Hepatocyte (in vitro differentiated cells): ENCODE data around the gene THSD4. TPM values are rescaled to one million over a fixed set of nuclear protein-coding genes. Genes with fewer than 3 reads are reported as not detected.

ENCODE experiments used
- DNase-seq: peaks from one replicate; pipeline ENCODE4 v3.0.0-alpha.2; 2016; ENCODE audit warnings: low spot score
- H2AFZ ChIP-seq: fragments of 200-600 bp; sonication (generic); 2 replicates; pipeline ENCODE4 v1.6.0; 2016; ENCODE audit warnings: antibody characterized with exemption, mild to moderate bottlenecking
- H3K27ac ChIP-seq: fragments of 200-600 bp; sonication (generic); 2 replicates; pipeline ENCODE4 v1.5.1; 2016; ENCODE audit warnings: mild to moderate bottlenecking
- H3K27me3 ChIP-seq: fragments of 200-600 bp; sonication (generic); 2 replicates; pipeline ENCODE4 v1.6.1; 2016
- H3K36me3 ChIP-seq: fragments of 200-600 bp; sonication (generic); replicated peaks from 2 replicates; pipeline ENCODE4 v1.5.1; 2016; ENCODE audit warnings: low read depth; ENCODE audit not compliant: insufficient read depth
- H3K4me1 ChIP-seq: fragments of 200-600 bp; sonication (generic); 2 replicates; pipeline ENCODE4 v1.5.1; 2016; ENCODE audit warnings: mild to moderate bottlenecking, moderate library complexity; ENCODE audit not compliant: insufficient read depth
- H3K4me2 ChIP-seq: fragments of 200-600 bp; sonication (generic); 2 replicates; pipeline ENCODE4 v1.6.0; 2016
- H3K4me3 ChIP-seq: fragments of 200-600 bp; sonication (generic); 2 replicates; pipeline ENCODE4 v1.5.1; 2016; ENCODE audit warnings: mild to moderate bottlenecking
- H3K79me2 ChIP-seq: fragments of 200-600 bp; sonication (generic); 2 replicates; pipeline ENCODE4 v1.6.0; 2017; ENCODE audit warnings: mild to moderate bottlenecking
- H3K9me2 ChIP-seq: fragments of 200-600 bp; sonication (generic); replicated peaks from 2 replicates; pipeline ENCODE4 v1.6.0; 2017; ENCODE audit warnings: mild to moderate bottlenecking; ENCODE audit not compliant: insufficient read depth
- H3K9me3 ChIP-seq: fragments of 200-600 bp; sonication (generic); 2 replicates; pipeline ENCODE4 v1.5.1; 2016; ENCODE audit warnings: low read depth, mild to moderate bottlenecking
- H4K20me1 ChIP-seq: fragments of 200-600 bp; sonication (generic); 2 replicates; pipeline ENCODE4 v1.6.0; 2016; ENCODE audit warnings: mild to moderate bottlenecking; ENCODE audit not compliant: insufficient read depth, poor library complexity, severe bottlenecking
- EZH2 ChIP-seq: fragments of 200-600 bp; sonication (generic); IDR thresholded peaks from 2 replicates; pipeline ENCODE4 v1.6.1; 2016; ENCODE audit warnings: antibody characterized with exemption, mild to moderate bottlenecking, borderline replicate concordance
- EZH2phosphoT487 ChIP-seq: fragments of 200-600 bp; sonication (generic); IDR thresholded peaks from one replicate; pipeline ENCODE4 v1.6.1; 2018; ENCODE audit warnings: antibody characterized with exemption, mild to moderate bottlenecking, low read depth, moderate library complexity; ENCODE audit not compliant: unreplicated experiment, severe bottlenecking
- WGBS: methylation state at CpG from one replicate; pipeline ENCODE4 v1.1.6; 2016; ENCODE audit warnings: low lambda C conversion rate; ENCODE audit errors: missing lambda C conversion rate; 5-methylcytosine and 5-hydroxymethylcytosine counted together
- polyA plus RNA-seq: library from polyadenylated mRNA; unstranded; fragments of >200 nt; fragmentation: Nextera tagmentation; extraction: Ambion mirVana; gene quantifications from 2 replicates; pipeline ENCODE4 v1.2.1, GENCODE V29; 2016
- total RNA-seq: library from RNA; depleted of rRNA; stranded (reverse); fragments of >200 nt; gene quantifications from 2 replicates; pipeline ENCODE4 v1.2.3, GENCODE V29; 2014
- TF ChIP-seq, protein P1 (sequence below): fragments of 200-600 bp; sonication (generic); IDR thresholded peaks from 2 replicates; pipeline ENCODE4 v1.5.1; 2016; ENCODE audit warnings: antibody characterized with exemption, mild to moderate bottlenecking; ENCODE audit not compliant: poor library complexity

The THSD4 gene
- total and polyA plus RNA-seq, 2 experiments from 2014 or later: 4.3 to 7.0 TPM

DNA sequence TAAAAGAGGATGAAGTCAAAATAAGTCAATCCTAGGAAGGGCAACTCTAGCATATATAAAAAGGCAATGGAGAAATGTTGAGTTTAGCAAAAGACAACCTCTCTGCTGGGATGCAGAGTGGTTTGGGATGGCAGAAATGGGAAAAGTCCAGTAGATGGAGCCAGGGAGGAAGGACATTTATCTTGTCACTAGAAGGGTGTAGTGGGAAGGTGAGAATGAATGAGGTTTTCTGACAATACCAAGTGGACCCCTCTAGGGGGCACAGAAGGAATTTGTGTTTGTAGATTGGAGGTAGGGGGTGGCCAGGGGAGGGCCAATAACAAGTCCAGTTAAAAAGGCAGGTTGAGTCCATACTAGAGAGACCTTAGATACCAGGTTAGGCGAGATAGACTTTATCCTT, 80.0 kb downstream of the THSD4 start:
- H3K27ac ChIP-seq: no peak overlapping the region
- TF ChIP-seq EZH2phosphoT487 (no peak), EZH2 (no peak)
- TF ChIP-seq, protein P1, sequence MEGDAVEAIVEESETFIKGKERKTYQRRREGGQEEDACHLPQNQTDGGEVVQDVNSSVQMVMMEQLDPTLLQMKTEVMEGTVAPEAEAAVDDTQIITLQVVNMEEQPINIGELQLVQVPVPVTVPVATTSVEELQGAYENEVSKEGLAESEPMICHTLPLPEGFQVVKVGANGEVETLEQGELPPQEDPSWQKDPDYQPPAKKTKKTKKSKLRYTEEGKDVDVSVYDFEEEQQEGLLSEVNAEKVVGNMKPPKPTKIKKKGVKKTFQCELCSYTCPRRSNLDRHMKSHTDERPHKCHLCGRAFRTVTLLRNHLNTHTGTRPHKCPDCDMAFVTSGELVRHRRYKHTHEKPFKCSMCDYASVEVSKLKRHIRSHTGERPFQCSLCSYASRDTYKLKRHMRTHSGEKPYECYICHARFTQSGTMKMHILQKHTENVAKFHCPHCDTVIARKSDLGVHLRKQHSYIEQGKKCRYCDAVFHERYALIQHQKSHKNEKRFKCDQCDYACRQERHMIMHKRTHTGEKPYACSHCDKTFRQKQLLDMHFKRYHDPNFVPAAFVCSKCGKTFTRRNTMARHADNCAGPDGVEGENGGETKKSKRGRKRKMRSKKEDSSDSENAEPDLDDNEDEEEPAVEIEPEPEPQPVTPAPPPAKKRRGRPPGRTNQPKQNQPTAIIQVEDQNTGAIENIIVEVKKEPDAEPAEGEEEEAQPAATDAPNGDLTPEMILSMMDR: peak; percentile 10

DNA sequence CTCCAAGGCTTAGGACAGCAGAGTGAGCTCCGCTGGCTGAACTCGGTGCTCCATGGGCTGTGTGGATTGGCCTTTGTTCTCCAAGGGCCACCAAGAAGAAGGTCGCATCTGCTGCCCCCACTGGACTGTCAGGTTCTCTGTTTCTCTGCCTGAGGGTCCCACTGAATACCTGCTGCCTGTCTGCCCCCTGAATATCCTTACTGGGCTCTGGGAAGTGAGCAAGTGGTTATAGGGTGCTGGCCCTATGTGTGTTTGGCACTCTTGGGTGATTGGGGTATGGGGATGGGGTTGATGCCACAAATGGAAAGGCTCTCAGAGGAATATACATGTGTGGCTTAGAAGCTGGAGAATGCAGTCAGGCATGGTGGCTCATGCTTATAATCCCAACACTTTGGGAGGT, 82.3 kb downstream of the THSD4 start:
- peaks cover 6% of the 10 kb centered on the region for H3K4me1 ChIP-seq
- 84% methylated on average over 3 of the region's 3 CpGs for WGBS
- no peak for DNase-seq
- TF ChIP-seq EZH2phosphoT487: no peak
- no peak for TF ChIP-seq EZH2
- TF ChIP-seq, protein P1: no peak
- no peak overlapping the region for H3K27ac ChIP-seq
- no peak overlapping the region for H3K4me2 ChIP-seq
- H2AFZ ChIP-seq: no peak overlapping the region
- no peaks in the 10 kb centered on the region for H3K9me2 ChIP-seq
- no peaks in the 10 kb centered on the region for H3K79me2 ChIP-seq
- H3K9me3 ChIP-seq: no peaks in the 10 kb centered on the region
- H4K20me1 ChIP-seq: no peaks in the 10 kb centered on the region
- H3K27me3 ChIP-seq: no peaks in the 10 kb centered on the region
- no peaks in the 10 kb centered on the region for H3K36me3 ChIP-seq
- no peak overlapping the region for H3K4me3 ChIP-seq

More for the DNA sequence above, 80.0 kb downstream of the THSD4 start:
- Histone ChIP-seq H3K79me2 (no peaks in the 10 kb centered on the region), H2AFZ (no peak overlapping the region), H3K27me3 (no peaks in the 10 kb centered on the region), H3K4me1 (no peaks in the 10 kb centered on the region), H4K20me1 (no peaks in the 10 kb centered on the region), H3K36me3 (no peaks in the 10 kb centered on the region), H3K4me2 (no peak overlapping the region), H3K9me3 (no peaks in the 10 kb centered on the region), H3K4me3 (no peak overlapping the region), H3K9me2 (no peaks in the 10 kb centered on the region)
- no peak for DNase-seq
- 100% methylated on average over 1 of the region's 1 CpG for WGBS

GRCh38 chr15:71198846-71199245, 83.6 kb downstream of the THSD4 start:
- no peak for DNase-seq
- H3K79me2 ChIP-seq: no peaks in the 10 kb centered on the region
- no peaks in the 10 kb centered on the region for H3K9me2 ChIP-seq
- no peaks in the 10 kb centered on the region for H4K20me1 ChIP-seq
- H3K36me3 ChIP-seq: no peaks in the 10 kb centered on the region
- H3K27me3 ChIP-seq: no peaks in the 10 kb centered on the region
- H2AFZ ChIP-seq: no peak overlapping the region
- no peak overlapping the region for H3K4me2 ChIP-seq
- no peak overlapping the region for H3K4me3 ChIP-seq
- H3K27ac ChIP-seq: no peak overlapping the region
- H3K9me3 ChIP-seq: no peaks in the 10 kb centered on the region
- TF ChIP-seq, protein P1: no peak
- TF ChIP-seq EZH2 (no peak), EZH2phosphoT487 (no peak)
- peaks cover 6% of the 10 kb centered on the region for H3K4me1 ChIP-seq
- 87% methylated on average over 3 of the region's 3 CpGs for WGBS
